NOMO-1 treated with DMSO at 0.1 percent for 48 hours (cell line): ENCODE measurements around the gene KCNS1.

Source experiments
- DNase-seq: peaks from one replicate; lab custom pipeline; 2025; ENCODE audit not compliant: unreplicated experiment; lab: John Stamatoyannopoulos, UW

KCNS1 gene

DNA sequence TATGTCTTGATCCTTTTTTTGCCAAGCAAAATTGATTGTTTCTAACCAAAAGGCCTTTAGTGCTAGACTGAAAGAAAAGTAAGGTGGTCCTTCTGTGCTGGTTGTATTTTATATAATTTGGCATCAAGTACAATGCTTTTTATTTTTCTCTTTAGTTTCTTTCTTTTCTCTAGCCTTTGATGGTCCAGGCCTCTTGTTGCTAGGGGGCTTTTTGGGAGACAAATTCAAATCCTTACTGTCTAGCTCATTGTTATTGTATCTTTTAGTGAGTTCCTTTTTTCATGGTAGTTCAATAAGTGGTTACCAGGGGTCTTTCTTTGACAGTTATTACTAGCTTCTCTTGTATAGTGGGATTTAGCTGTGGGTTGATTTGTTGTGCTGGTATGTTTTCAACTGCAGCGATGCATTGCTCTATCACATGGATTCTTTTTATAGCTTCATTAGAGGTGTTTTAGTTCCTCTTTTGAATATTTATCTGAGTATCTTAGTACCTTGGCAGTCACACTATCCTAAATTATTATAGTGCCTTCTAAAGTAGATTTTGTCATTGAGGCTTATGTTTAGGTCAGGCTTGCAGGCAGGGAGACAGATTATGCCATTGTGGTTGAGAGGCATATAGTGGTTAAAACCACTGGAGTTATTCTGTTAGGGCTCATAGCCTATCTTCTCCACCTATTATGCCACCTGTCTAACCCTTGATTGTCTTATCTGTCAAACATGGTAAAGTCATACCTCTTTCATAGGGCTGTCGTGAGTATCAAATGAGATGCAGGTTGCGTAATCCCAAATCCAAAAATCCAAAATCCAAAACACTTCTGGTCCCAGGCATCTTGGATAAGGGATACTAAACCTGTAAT lies 49.5 kb downstream of the KCNS1 start:
- peak; percentile 50 for DNase-seq

DNA sequence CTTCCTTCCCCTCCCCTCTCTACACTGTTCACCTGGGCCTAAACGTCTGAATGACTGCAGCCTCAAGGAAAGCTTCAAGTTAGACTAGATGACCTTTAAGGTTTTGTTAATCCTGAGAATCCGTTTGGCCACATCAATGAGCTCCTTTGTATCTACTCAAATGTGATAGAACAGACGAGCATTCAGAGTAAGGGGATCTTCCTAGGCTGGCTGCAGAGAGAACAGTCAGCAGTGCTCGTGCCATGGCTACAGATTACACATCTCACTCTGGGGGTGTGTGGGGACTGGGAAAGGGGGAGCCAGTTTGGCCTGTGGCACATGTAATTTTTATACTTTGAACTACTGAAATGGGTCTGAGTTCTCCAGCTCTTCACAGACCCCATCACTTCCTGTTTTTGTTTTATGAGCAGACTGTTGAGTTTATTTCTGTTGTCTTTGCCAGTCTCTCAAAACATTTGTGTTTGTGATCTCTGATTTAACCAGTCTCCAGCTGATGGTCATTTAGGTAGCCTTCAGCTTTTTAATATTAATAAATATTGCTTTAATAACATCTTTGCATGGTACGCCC lies 50.9 kb downstream of the KCNS1 start:
- DNase-seq, result peak; percentile 43

DNA sequence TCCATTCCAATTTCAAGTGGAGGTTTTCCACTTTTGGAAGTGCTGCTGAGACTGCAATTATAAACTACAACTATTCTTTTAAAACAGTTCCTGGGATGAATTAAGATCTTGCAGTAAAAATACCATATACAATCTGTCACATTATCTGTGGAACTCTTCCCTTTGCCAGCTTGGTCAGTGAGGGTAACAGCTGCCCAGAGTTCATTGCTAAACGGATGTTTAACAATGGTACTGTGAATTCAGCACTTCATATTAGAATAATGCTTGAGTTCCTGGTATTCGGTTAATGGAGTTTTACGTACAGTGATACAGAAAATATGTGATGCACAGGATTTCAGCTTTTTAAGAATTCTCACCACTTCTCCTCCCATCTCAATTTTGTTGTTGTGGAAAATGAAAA lies 51.5 kb downstream of the KCNS1 start:
- DNase-seq, result no peak

DNA sequence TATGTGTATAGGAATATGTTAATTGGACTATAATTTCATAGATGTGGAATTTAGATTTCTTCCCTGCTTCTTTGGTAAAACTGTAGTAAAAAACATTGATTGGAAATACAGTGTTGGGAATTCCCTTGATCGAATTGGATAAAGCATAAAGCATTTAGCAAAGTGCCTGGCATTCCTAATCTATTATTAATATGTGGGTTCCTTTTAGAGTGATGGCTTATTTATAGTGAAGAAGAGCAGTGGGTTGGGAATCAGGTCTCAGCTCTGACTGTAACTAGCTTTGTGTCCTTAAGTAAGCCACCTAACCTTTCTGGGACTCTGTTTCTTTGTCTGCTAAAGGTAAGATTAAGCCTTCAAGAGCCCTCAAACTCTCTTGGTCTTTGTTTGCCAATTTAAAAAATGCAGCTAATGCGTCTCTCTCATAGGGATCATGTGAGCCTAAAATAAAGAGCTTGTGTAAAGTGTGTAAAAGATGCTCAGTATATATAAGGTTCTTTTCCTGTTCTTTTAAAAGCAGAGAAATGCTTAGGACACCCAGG lies 53.3 kb downstream of the KCNS1 start:
- no peak for DNase-seq

DNA sequence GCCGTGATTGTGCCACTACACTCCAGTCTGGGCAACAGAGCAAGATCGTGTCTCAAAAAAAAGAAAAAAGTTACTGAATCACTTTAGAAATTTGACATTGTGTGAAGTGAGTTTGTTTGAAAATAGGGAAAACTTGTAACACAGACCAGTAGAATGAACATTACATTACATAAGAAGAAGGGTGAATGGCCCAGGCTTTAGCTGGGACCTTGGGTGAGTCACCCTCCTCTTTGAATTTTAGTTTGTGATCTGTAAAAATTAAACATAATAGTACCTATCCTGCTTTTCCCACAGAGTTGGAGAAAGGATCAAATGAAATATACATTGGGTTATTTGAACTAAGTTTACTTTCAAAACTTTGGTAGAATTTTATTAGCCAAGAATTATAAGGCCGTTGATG lies 56.3 kb downstream of the KCNS1 start:
- DNase-seq, result no peak

DNA sequence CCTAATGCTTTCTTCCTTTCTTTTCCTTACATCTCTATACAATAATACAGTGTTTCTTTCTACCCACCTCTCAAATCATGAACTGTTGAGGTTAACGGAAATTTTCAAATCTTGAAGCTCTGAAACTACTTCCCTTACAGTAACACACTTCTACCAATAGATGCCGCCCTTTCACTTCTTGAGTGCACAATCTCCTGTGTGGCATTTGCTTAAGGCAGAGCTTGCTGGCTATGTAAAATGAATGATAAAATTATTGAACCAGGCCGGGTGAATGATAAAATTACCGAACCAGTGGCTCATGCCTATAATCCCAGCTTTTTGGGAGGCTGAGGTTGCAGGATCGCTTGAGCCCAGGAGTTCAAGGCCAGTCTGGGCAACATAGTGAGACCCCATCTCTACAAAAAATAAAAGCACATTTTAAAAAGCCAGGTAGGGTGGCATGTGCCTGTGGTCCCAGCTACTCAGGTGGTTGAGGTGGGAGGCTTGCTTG lies 56.8 kb downstream of the KCNS1 start:
- peak; percentile 80 for DNase-seq

DNA sequence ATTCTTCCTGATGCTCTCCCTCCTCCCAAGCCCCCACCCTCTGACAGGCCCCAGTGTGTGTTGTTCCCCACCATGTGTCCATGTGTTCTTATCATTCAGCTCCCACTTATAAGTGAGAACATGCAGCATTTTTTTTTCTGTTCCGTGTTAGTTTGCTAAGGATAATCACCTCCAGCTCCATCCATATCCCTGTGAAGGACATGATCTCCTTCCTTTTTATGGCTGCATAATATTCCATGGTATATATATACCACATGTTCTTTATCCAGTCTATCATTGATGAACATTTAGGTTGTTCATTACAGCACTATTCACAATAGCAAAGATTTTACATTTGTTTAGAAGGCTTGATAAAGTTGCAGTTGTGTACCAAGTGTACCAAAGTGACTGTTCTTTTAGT lies 57.9 kb downstream of the KCNS1 start:
- no peak for DNase-seq
